Renal cortex interstitium (tissue), 11 donors: Measurements from ENCODE around the gene APBA1. TPM values are rescaled to one million over a fixed set of nuclear protein-coding genes. Genes with fewer than 3 reads are reported as not detected.

Experiments used
- DNase-seq, 11 donors: peaks; one replicate each; pipeline ENCODE4 v3.0.0-alpha.2; 2013; ENCODE audit warnings: low read depth in 9 of 11, low spot score in 4 of 11; ENCODE audit errors: extremely low read depth in 1 of 11
- polyA plus RNA-seq, 3 donors: library from polyadenylated mRNA; unstranded; fragments of 120-200 nt; gene quantifications; one replicate each; pipeline ENCODE4 v1.2.1, GENCODE V29; 2013; ENCODE audit not compliant: insufficient read length in 3 of 3

Gene APBA1
- polyA plus RNA-seq, 3 donors = 13.3 to 18.1 (median 16.2) TPM

GRCh38 chr9:69469136-69469535 lies 203.0 kb downstream of the APBA1 start:
- no peak for DNase-seq

GRCh38 chr9:69468380-69468779 lies 203.8 kb downstream of the APBA1 start:
- no peak for DNase-seq

GRCh38 chr9:69466151-69466550 lies 206.0 kb downstream of the APBA1 start:
- no peak for DNase-seq

- DNase-seq = no peak
Measured at GRCh38 chr9:69465473-69465872, 206.7 kb downstream of the APBA1 start.

GRCh38 chr9:69463497-69464068 lies 208.6 kb downstream of the APBA1 start:
- no peak for DNase-seq

GRCh38 chr9:69462394-69462793 lies 209.8 kb downstream of the APBA1 start:
- DNase-seq = no peak

- DNase-seq = no peak
Measured at GRCh38 chr9:69461103-69461887, 210.9 kb downstream of the APBA1 start.

GRCh38 chr9:69460012-69460411 lies 212.2 kb downstream of the APBA1 start:
- no peak for DNase-seq

GRCh38 chr9:69458176-69458575 lies 214.0 kb downstream of the APBA1 start:
- DNase-seq = no peak

GRCh38 chr9:69456201-69456600 lies 216.0 kb downstream of the APBA1 start:
- DNase-seq = no peak

- DNase-seq = no peak
Measured at GRCh38 chr9:69455311-69455710, 216.9 kb downstream of the APBA1 start.

GRCh38 chr9:69454321-69454720 lies 217.8 kb downstream of the APBA1 start:
- no peak for DNase-seq

GRCh38 chr9:69453746-69454145 lies 218.4 kb downstream of the APBA1 start:
- DNase-seq = no peak

GRCh38 chr9:69452110-69452782 lies 219.9 kb downstream of the APBA1 start:
- DNase-seq = peak in 3 of 11 donors; percentile 13 to 28 (median 15)

- no peak for DNase-seq
Measured at GRCh38 chr9:69446496-69446895, 225.7 kb downstream of the APBA1 start.

- DNase-seq = no peak
Measured at GRCh38 chr9:69445251-69445650, 226.9 kb downstream of the APBA1 start.

GRCh38 chr9:69444791-69445190 lies 227.4 kb downstream of the APBA1 start:
- DNase-seq = no peak

GRCh38 chr9:69444021-69444420 lies 228.2 kb downstream of the APBA1 start:
- no peak for DNase-seq

- DNase-seq = no peak
Measured at GRCh38 chr9:69443178-69443577, 229.0 kb downstream of the APBA1 start.

GRCh38 chr9:69442486-69442885 lies 229.7 kb downstream of the APBA1 start:
- DNase-seq = no peak
